ENCODE measurements around the gene GRK5.

GRK5 gene

GRCh38 chr10:119405520-119405807 lies 198.1 kb downstream of the GRK5 start:
- DNase-seq (ENCODE audit: low spot score) = no peak

GRCh38 chr10:119406137-119406536 lies 198.8 kb downstream of the GRK5 start:
- no peak for DNase-seq (ENCODE audit: low spot score)

- no peak for DNase-seq (ENCODE audit: low spot score)
Observed at GRCh38 chr10:119406601-119407253, 199.4 kb downstream of the GRK5 start.

GRCh38 chr10:119407254-119407777 lies 199.9 kb downstream of the GRK5 start:
- DNase-seq (ENCODE audit: low spot score) = no peak

- DNase-seq (ENCODE audit: low spot score) = no peak
Observed at GRCh38 chr10:119408072-119408471, 200.7 kb downstream of the GRK5 start.

GRCh38 chr10:119408969-119409371 lies 201.6 kb downstream of the GRK5 start:
- DNase-seq (ENCODE audit: low spot score) = no peak

- no peak for DNase-seq (ENCODE audit: low spot score)
Observed at GRCh38 chr10:119409385-119409784, 202.0 kb downstream of the GRK5 start.

GRCh38 chr10:119409906-119410305 lies 202.5 kb downstream of the GRK5 start:
- DNase-seq (ENCODE audit: low spot score) = no peak

- DNase-seq (ENCODE audit: low spot score) = no peak
Observed at GRCh38 chr10:119410361-119411116, 203.2 kb downstream of the GRK5 start.

GRCh38 chr10:119412244-119413092 lies 205.1 kb downstream of the GRK5 start:
- no peak for DNase-seq (ENCODE audit: low spot score)

- DNase-seq (ENCODE audit: low spot score) = no peak
Observed at GRCh38 chr10:119413093-119413453, 205.7 kb downstream of the GRK5 start.

GRCh38 chr10:119413471-119414080 lies 206.2 kb downstream of the GRK5 start:
- DNase-seq (ENCODE audit: low spot score) = no peak

- DNase-seq (ENCODE audit: low spot score) = no peak
Observed at GRCh38 chr10:119414081-119414611, 206.8 kb downstream of the GRK5 start.

GRCh38 chr10:119415121-119415520 lies 207.8 kb downstream of the GRK5 start:
- no peak for DNase-seq (ENCODE audit: low spot score)

- DNase-seq (ENCODE audit: low spot score) = no peak
Observed at GRCh38 chr10:119415536-119416503, 208.4 kb downstream of the GRK5 start.

GRCh38 chr10:119416855-119417254 lies 209.5 kb downstream of the GRK5 start:
- DNase-seq (ENCODE audit: low spot score) = peak; percentile 54

- DNase-seq (ENCODE audit: low spot score) = no peak
Observed at GRCh38 chr10:119417852-119418251, 210.5 kb downstream of the GRK5 start.

- no peak for DNase-seq (ENCODE audit: low spot score)
Observed at GRCh38 chr10:119418362-119418761, 211.0 kb downstream of the GRK5 start.

- DNase-seq (ENCODE audit: low spot score) = no peak
Observed at GRCh38 chr10:119419931-119420330, 212.6 kb downstream of the GRK5 start.

- no peak for DNase-seq (ENCODE audit: low spot score)
Observed at GRCh38 chr10:119420950-119421875, 213.8 kb downstream of the GRK5 start.

Data from CD4-positive, alpha-beta T cell treated with Interleukin-6 at 100 ng/mL for 8 hours (primary cell).